Astrocyte of the cerebellum (primary cell): ENCODE data around the gene APRT.

ENCODE experiments used
- DNase-seq: peaks from one replicate; pipeline ENCODE4 v3.0.0-alpha.2; 2011; ENCODE audit warnings: low read depth
- H3K4me3 ChIP-seq: 2 replicates; pipeline ENCODE4 v1.5.1; 2011; ENCODE audit warnings: mild to moderate bottlenecking, low read depth, low read length, moderate library complexity
- in situ Hi-C: cut with HindIII; loops from 2 replicates; pipeline ENCODE4 v1.10.0; 2017; ENCODE audit warnings: low sequenced_read_pairs
- TF ChIP-seq, protein P1 (sequence below): IDR thresholded peaks from 2 replicates; pipeline ENCODE4 v1.5.1; 2012; ENCODE audit warnings: low read length, low read depth, moderate library complexity, mild to moderate bottlenecking; ENCODE audit errors: missing control alignments

APRT gene

GRCh38 chr16:88784074-88784855, 27.5 kb downstream of the APRT start:
- peak; percentile 41 for DNase-seq
- TF ChIP-seq, protein P1, sequence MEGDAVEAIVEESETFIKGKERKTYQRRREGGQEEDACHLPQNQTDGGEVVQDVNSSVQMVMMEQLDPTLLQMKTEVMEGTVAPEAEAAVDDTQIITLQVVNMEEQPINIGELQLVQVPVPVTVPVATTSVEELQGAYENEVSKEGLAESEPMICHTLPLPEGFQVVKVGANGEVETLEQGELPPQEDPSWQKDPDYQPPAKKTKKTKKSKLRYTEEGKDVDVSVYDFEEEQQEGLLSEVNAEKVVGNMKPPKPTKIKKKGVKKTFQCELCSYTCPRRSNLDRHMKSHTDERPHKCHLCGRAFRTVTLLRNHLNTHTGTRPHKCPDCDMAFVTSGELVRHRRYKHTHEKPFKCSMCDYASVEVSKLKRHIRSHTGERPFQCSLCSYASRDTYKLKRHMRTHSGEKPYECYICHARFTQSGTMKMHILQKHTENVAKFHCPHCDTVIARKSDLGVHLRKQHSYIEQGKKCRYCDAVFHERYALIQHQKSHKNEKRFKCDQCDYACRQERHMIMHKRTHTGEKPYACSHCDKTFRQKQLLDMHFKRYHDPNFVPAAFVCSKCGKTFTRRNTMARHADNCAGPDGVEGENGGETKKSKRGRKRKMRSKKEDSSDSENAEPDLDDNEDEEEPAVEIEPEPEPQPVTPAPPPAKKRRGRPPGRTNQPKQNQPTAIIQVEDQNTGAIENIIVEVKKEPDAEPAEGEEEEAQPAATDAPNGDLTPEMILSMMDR = peak; percentile 67
- H3K4me3 ChIP-seq = peak overlapping the region; percentile 58
- in situ Hi-C loops = loop anchor here (10.0 kb wide), 1 partner anchor 109 kb away; no protein-coding TSS in a partner anchor

DNA sequence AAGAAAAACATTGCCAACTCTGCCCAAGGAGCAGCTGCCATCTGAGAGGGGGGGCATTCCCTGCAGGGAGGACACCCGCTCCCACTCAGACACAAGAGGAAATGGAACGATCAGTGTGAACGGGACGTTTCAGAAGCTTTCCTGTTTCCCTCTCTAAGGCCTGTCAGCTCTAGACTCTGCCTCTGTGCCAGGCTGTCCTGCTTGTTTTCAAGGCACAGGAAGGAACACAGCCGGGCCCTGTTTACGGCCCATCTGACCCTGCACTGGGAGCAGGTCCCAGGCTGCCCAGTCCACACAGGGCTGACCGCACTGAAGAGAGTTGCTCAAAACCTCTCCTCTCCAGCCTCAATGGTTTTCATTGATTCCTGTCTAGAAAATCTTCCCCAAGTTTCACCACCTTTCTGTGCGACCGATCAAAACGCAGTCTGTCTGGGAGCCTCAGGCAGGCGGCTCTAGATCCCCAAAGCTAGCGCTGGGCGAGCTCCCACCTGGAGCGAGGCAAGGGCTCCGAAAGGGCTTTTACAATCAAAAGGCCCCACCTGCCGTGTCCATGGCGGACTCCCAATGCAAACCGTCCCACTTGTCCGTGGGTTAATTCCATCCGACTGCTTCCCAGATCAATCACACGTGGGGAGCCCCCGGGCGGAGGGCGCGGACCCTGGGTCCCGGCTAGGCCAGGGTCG, 28.2 kb downstream of the APRT start:
- DNase-seq = no peak
- peak overlapping the region; percentile 58 for H3K4me3 ChIP-seq
- in situ Hi-C loops = loop anchor here (10.0 kb wide), 1 partner anchor 109 kb away; no protein-coding TSS in a partner anchor
- TF ChIP-seq, protein P1 = no peak

DNA sequence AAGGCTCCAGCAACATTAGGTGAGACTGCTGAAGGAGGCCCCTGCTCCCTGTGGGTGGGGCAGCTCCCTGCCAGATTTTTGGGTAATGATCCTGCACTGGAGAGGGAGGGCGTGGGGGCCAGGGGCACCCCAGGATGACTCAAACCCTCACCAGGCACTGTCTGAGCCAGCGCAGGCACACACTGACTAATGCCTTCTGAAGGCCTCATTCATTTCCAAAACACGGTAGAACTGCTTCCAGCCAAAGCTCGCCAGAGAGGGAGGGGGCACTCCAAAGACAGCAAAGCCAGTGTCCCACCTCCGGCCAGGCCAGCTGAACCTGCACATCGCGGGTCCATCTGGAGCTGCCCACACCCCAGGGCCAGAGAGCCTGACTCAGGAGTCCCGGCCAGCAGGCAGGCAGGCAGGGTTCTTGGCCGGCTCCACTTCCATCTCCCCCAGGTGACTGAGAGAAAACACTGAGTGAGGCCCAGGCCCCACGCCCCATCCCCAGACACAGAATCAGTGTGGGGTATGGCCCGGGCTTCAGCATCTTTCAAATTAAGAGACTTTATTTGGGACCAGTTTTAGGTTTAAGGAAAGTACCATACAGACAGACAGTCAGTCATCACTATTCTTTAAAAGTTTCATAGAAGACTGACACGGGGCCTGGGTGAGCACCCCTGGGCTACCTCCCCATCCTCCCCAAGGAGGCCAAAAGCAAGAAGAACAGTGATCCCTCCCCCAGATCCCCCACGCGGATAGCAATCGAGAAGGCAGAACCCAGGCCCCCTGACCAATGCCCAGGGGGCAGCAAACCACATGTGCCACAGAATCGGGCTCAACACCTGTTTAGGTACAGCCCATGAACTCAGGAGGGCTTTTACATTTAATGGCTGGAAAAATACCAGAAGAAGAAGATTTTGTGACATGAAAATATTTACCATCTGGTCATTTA, 29.0 kb downstream of the APRT start:
- peak overlapping the region; percentile 58 for H3K4me3 ChIP-seq
- TF ChIP-seq, protein P1 = no peak
- no peak for DNase-seq
- in situ Hi-C loops = loop anchor here (10.0 kb wide), 1 partner anchor 108 kb away; no protein-coding TSS in a partner anchor

DNA sequence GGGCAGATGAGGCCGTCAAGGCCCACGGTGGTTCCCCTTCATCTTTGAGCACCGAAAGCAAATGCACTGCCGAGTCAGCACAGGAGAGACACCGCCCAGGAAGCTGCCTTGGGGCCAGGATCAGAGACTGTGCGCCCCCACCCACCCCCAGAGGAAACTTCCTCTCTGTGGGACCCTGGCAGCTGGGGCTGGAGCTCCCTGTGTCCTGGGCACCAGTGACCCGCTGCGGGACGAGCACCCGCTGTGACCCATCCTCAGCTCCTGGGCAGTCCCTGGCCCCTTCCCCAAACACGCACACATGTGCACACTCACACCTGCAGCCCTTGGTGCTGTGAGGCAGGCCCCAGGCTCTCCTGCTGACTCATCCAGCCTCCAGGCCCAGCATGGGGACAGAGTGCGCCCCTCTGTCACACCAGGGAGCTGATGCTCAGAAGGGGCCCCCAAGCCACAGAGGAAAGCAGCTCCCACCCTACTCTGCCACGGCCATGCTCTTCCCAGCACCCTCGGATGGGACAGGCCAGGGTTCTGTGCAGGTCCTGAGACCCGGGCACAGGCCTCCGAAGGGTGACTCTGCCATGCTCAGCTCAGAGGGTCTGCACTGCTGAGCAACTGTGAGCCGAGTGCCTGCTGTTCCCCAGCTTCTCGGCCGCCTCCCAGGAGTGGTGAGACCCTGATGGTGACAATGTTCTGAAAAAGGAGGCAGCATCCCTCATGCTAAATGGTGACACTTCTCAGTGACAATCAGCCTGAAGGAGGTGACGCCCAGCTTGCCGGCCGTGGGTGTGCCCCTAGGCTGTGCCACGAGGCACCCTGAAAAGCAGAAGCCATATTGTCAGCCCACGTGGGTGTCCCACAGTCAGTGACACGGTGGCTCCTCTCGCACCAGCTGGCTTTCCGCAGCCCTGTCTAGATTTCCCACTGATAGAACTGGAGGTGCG, 30.3 kb downstream of the APRT start:
- H3K4me3 ChIP-seq = no peak overlapping the region

GRCh38 chr16:88780142-88781062, 31.3 kb downstream of the APRT start:
- TF ChIP-seq, protein P1 = no peak
- in situ Hi-C loops = loop anchor here (10.0 kb wide), 1 partner anchor 106 kb away; no protein-coding TSS in a partner anchor
- H3K4me3 ChIP-seq = no peak overlapping the region
- DNase-seq = no peak

More for the DNA sequence above, 30.3 kb downstream of the APRT start:
- no peak for DNase-seq
- TF ChIP-seq, protein P1 = no peak
- in situ Hi-C loops = loop anchor here (10.0 kb wide), 1 partner anchor 107 kb away; no protein-coding TSS in a partner anchor
